MM.1S (cell line): Measurements from ENCODE around the gene MACIR.

ENCODE experiments used
- EZH2 ChIP-seq: fragments of 300-600 bp; sonication (generic); optimal IDR thresholded peaks from 2 replicates; pipeline ENCODE3; 2017; ENCODE audit warnings: low read depth, mild to moderate bottlenecking, antibody characterized with exemption, low read length, mixed read lengths
- EZH2phosphoT487 ChIP-seq: fragments of 300-600 bp; sonication (generic); IDR thresholded peaks from 2 replicates; pipeline ENCODE4 v1.6.1; 2018; ENCODE audit warnings: antibody characterized with exemption, low read length
- TF ChIP-seq, protein P1 (sequence below): fragments of 300-600 bp; sonication (generic); IDR thresholded peaks from 2 replicates; pipeline ENCODE4 v1.5.1; 2016; ENCODE audit warnings: antibody characterized with exemption, low read length, mixed read lengths

DNA sequence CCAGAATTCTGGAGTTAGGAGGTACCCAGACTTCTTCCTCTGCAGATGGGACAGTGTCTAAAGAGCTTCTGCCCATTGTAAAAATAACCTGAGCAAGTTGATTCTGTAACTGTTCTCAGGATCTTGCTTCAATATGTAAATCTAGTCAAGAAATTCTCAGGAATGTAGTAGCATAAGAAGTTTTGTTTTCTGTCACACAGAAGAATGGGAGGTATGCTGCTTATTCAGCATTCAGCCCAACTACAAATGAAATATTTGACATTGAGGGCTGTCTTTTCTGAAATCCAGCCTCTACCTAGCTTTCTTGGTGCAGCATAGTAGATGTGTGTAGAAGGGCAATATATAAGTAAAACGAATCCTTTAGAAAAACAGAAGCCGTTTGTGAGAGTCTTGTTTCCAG lies 13.8 kb downstream of the MACIR start:
- TF ChIP-seq, protein P1, sequence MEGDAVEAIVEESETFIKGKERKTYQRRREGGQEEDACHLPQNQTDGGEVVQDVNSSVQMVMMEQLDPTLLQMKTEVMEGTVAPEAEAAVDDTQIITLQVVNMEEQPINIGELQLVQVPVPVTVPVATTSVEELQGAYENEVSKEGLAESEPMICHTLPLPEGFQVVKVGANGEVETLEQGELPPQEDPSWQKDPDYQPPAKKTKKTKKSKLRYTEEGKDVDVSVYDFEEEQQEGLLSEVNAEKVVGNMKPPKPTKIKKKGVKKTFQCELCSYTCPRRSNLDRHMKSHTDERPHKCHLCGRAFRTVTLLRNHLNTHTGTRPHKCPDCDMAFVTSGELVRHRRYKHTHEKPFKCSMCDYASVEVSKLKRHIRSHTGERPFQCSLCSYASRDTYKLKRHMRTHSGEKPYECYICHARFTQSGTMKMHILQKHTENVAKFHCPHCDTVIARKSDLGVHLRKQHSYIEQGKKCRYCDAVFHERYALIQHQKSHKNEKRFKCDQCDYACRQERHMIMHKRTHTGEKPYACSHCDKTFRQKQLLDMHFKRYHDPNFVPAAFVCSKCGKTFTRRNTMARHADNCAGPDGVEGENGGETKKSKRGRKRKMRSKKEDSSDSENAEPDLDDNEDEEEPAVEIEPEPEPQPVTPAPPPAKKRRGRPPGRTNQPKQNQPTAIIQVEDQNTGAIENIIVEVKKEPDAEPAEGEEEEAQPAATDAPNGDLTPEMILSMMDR, result no peak
- TF ChIP-seq EZH2phosphoT487 (no peak), EZH2 (no peak)
